GM12878 (cell line): ENCODE measurements around the gene CRYZL1. TPM values are rescaled to one million over a fixed set of nuclear protein-coding genes. Genes with fewer than 3 reads are reported as not detected.

Experiments
- ASH2L ChIP-seq: fragments of 300-600, 200-600 bp; sonication (generic); IDR thresholded peaks from 2 replicates; pipeline ENCODE4 v1.6.1; 2017; ENCODE audit warnings: low read depth, mild to moderate bottlenecking, borderline replicate concordance
- BCL11A ChIP-seq: IDR thresholded peaks from 2 replicates; pipeline ENCODE4 v1.6.1; 2011; ENCODE audit warnings: low read depth, low read length
- CBX5 ChIP-seq: sonication (generic); IDR thresholded peaks from 2 replicates; pipeline ENCODE4 v1.6.1; 2016; ENCODE audit warnings: low read depth, moderate library complexity, mild to moderate bottlenecking, inconsistent platforms
- ESRRA ChIP-seq: IDR thresholded peaks from 2 replicates; pipeline ENCODE4 v1.6.1; 2012; ENCODE audit warnings: mild to moderate bottlenecking, low read length, improper control_type of control experiment
- GATAD2B ChIP-seq: fragments of 450-650 bp; conservative IDR thresholded peaks from 2 replicates; pipeline ENCODE4 v1.6.1; 2017; ENCODE audit warnings: low read depth, mild to moderate bottlenecking, moderate library complexity
- IKZF1 ChIP-seq: fragments of 450-650 bp; conservative IDR thresholded peaks from 2 replicates; pipeline ENCODE4 v1.6.1; 2017; ENCODE audit warnings: antibody characterized with exemption, mild to moderate bottlenecking
- IKZF2 ChIP-seq, 2 experiments: fragments of 450-650 bp; IDR thresholded peaks; 2 replicates each; pipeline ENCODE4 v1.6.1; 2017; ENCODE audit warnings: mild to moderate bottlenecking in 2 of 2, moderate library complexity in 2 of 2
- IRF4 ChIP-seq: IDR thresholded peaks from 2 replicates; pipeline ENCODE4 v1.6.1; 2011; ENCODE audit warnings: low read depth, low read length
- MXI1 ChIP-seq: fragments of 150-350 bp; IDR thresholded peaks from 2 replicates; pipeline ENCODE4 v1.6.1; 2011; ENCODE audit warnings: low read depth, mild to moderate bottlenecking, inconsistent platforms, low read length, improper control_type of control experiment
- NFXL1 ChIP-seq: fragments of 450-650 bp; IDR thresholded peaks from 2 replicates; pipeline ENCODE4 v1.6.1; 2017; ENCODE audit warnings: antibody characterized with exemption, mild to moderate bottlenecking, borderline replicate concordance
- NRF1 ChIP-seq: conservative IDR thresholded peaks from 2 replicates; pipeline ENCODE4 v1.6.1; 2011; ENCODE audit warnings: mild to moderate bottlenecking, low read depth, low read length, improper control_type of control experiment
- PML ChIP-seq: IDR thresholded peaks from 2 replicates; pipeline ENCODE4 v1.6.1; 2012; ENCODE audit warnings: low read length, inconsistent platforms
- POLR2AphosphoS2 ChIP-seq: IDR thresholded peaks from 2 replicates; pipeline ENCODE4 v1.6.1; 2011; ENCODE audit warnings: low read depth, mild to moderate bottlenecking, low read length, improper control_type of control experiment, moderate library complexity
- SMAD1 ChIP-seq: fragments of 450-650 bp; IDR thresholded peaks from 2 replicates; pipeline ENCODE4 v1.6.1; 2018; ENCODE audit warnings: mild to moderate bottlenecking, low read depth; ENCODE audit not compliant: partially characterized antibody
- STAT3 ChIP-seq: IDR thresholded peaks from 2 replicates; pipeline ENCODE4 v1.6.1; 2011; ENCODE audit warnings: low read depth, low read length, improper control_type of control experiment
- TCF12 ChIP-seq: IDR thresholded peaks from 2 replicates; pipeline ENCODE4 v1.6.1; 2011; ENCODE audit warnings: low read depth, mild to moderate bottlenecking, low read length
- YY1 ChIP-seq: IDR thresholded peaks from 2 replicates; pipeline ENCODE4 v1.6.1; 2011; ENCODE audit warnings: low read depth, mild to moderate bottlenecking, low read length
- polyA plus RNA-seq, 11 experiments: library from polyadenylated mRNA; depleted of rRNA in 4 of 11; unstranded in 6 of 11; stranded (reverse) in 5 of 11; fragments of >200 nt; fragmentation: Nextera tagmentation in 4 of 11; fragmentation: Illumina TruSeq in 1 of 11; extraction: Ambion mirVana in 4 of 11; extraction: Trizol in 1 of 11; gene quantifications; 1 replicate in 1 of 11; 2 replicates in 10 of 11; pipeline versions ENCODE4 v1.2.1 to v1.2.3, GENCODE V29; 2011 to 2016; ENCODE audit warnings: inconsistent platforms in 2 of 11, missing spikeins in 2 of 11, low read depth in 1 of 11
- total RNA-seq, 4 experiments: library from RNA; depleted of rRNA in 3 of 4; stranded (reverse); fragments of >200 nt in 3 of 4; fragmentation: Illumina TruSeq in 1 of 4; extraction: Trizol in 1 of 4; gene quantifications; 2 replicates each; pipeline versions ENCODE4 v1.2.1 to v1.2.3, GENCODE V29; 2013 to 2021
- TF ChIP-seq, protein P1 (sequence below): IDR thresholded peaks from 2 replicates; pipeline ENCODE4 v1.6.1; 2012; ENCODE audit warnings: low read depth, low read length, improper control_type of control experiment
- TF ChIP-seq, protein P2 (sequence below): fragments of 450-650 bp; IDR thresholded peaks from 2 replicates; pipeline ENCODE4 v1.6.1; 2017; ENCODE audit warnings: mild to moderate bottlenecking, moderate library complexity
- TF ChIP-seq, protein P3 (sequence below): fragments of 450-650 bp; IDR thresholded peaks from 2 replicates; pipeline ENCODE4 v1.6.1; 2018; ENCODE audit warnings: mild to moderate bottlenecking, low read depth, moderate library complexity; ENCODE audit not compliant: partially characterized antibody
- TF ChIP-seq, protein P4 (sequence below): fragments of 450-650 bp; IDR thresholded peaks from 2 replicates; pipeline ENCODE4 v1.6.1; 2014; ENCODE audit warnings: mild to moderate bottlenecking

Gene CRYZL1
- total and polyA plus RNA-seq, 10 of the 15 experiments (the other 5 are each of a cell fraction or from before 2014, with no cell fraction given) = 14.3 to 72.4 (median 30.7) TPM

DNA sequence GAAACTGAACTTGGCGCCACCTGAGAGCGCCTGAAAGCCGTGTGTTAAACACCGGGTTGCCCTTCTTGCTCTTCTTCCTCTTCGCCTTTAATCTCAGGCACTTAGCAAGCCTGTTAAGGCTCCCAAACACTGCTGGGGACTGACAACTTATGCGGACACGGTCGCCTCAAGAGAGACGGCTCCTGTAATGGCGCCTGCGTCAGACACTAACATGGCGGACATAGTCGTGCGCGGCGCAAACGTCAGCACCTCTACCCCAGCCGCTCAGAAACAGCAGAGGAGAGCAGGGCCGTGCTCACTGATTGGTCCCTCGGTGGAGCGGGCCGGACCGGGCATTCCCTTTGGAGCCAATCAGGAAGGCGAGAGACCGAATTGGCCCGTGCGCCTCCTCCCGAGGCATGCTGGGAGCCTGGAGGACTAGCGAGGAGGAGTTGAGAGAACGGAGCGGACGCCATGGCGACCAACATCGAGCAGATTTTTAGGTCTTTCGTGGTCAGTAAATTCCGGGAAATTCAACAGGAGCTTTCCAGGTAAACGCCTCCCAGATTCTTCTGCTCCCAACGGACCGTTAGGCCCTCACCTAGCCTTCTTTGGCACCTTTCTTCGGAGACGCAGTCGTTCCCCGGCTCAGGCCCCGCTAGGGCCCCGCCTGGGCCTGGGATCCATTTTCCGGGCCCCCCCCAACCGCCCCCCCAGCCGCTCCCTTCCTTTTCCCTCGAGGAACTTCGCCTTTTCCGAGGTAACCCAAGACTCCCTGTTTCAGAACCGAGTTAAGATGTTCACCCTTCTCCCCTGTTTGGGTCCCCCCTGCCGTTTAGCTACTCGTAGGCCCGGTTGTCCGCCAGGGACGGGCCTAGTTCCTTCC, 98.7 kb downstream of the CRYZL1 start, which contains the start of gene SON (continued):
- TF ChIP-seq, protein P1, sequence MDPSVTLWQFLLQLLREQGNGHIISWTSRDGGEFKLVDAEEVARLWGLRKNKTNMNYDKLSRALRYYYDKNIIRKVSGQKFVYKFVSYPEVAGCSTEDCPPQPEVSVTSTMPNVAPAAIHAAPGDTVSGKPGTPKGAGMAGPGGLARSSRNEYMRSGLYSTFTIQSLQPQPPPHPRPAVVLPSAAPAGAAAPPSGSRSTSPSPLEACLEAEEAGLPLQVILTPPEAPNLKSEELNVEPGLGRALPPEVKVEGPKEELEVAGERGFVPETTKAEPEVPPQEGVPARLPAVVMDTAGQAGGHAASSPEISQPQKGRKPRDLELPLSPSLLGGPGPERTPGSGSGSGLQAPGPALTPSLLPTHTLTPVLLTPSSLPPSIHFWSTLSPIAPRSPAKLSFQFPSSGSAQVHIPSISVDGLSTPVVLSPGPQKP = no peak
- 0 out of 2 replicates have a peak, but pooled peaks have one; percentile 29 for TF ChIP-seq IRF4
- TF ChIP-seq IKZF1 = peak; percentile 62
- peak; percentile 73 for TF ChIP-seq GATAD2B
- no peak for TF ChIP-seq BCL11A
- TF ChIP-seq NFXL1 = peak; percentile 98
- TF ChIP-seq ASH2L = no peak
- TF ChIP-seq TCF12 = peak; percentile 13; the same call in 1 of the 2 replicates
- TF ChIP-seq, protein P2, sequence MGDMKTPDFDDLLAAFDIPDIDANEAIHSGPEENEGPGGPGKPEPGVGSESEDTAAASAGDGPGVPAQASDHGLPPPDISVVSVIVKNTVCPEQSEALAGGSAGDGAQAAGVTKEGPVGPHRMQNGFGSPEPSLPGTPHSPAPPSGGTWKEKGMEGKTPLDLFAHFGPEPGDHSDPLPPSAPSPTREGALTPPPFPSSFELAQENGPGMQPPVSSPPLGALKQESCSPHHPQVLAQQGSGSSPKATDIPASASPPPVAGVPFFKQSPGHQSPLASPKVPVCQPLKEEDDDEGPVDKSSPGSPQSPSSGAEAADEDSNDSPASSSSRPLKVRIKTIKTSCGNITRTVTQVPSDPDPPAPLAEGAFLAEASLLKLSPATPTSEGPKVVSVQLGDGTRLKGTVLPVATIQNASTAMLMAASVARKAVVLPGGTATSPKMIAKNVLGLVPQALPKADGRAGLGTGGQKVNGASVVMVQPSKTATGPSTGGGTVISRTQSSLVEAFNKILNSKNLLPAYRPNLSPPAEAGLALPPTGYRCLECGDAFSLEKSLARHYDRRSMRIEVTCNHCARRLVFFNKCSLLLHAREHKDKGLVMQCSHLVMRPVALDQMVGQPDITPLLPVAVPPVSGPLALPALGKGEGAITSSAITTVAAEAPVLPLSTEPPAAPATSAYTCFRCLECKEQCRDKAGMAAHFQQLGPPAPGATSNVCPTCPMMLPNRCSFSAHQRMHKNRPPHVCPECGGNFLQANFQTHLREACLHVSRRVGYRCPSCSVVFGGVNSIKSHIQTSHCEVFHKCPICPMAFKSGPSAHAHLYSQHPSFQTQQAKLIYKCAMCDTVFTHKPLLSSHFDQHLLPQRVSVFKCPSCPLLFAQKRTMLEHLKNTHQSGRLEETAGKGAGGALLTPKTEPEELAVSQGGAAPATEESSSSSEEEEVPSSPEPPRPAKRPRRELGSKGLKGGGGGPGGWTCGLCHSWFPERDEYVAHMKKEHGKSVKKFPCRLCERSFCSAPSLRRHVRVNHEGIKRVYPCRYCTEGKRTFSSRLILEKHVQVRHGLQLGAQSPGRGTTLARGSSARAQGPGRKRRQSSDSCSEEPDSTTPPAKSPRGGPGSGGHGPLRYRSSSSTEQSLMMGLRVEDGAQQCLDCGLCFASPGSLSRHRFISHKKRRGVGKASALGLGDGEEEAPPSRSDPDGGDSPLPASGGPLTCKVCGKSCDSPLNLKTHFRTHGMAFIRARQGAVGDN = peak; percentile 45; the same call in 1 of the 2 replicates
- TF ChIP-seq CBX5 = 0 out of 2 replicates have a peak, but pooled peaks have one; percentile 9
- TF ChIP-seq, protein P3, sequence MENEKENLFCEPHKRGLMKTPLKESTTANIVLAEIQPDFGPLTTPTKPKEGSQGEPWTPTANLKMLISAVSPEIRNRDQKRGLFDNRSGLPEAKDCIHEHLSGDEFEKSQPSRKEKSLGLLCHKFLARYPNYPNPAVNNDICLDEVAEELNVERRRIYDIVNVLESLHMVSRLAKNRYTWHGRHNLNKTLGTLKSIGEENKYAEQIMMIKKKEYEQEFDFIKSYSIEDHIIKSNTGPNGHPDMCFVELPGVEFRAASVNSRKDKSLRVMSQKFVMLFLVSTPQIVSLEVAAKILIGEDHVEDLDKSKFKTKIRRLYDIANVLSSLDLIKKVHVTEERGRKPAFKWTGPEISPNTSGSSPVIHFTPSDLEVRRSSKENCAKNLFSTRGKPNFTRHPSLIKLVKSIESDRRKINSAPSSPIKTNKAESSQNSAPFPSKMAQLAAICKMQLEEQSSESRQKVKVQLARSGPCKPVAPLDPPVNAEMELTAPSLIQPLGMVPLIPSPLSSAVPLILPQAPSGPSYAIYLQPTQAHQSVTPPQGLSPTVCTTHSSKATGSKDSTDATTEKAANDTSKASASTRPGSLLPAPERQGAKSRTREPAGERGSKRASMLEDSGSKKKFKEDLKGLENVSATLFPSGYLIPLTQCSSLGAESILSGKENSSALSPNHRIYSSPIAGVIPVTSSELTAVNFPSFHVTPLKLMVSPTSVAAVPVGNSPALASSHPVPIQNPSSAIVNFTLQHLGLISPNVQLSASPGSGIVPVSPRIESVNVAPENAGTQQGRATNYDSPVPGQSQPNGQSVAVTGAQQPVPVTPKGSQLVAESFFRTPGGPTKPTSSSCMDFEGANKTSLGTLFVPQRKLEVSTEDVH = no peak
- peak; percentile 36 for TF ChIP-seq NRF1
- no peak for TF ChIP-seq ESRRA
- TF ChIP-seq STAT3 = peak; percentile 17; the same call in 1 of the 2 replicates
- 0 out of 2 replicates have a peak, but pooled peaks have one; percentile 44 for TF ChIP-seq POLR2AphosphoS2
- peak; percentile 57 for TF ChIP-seq SMAD1
- TF ChIP-seq, protein P4, sequence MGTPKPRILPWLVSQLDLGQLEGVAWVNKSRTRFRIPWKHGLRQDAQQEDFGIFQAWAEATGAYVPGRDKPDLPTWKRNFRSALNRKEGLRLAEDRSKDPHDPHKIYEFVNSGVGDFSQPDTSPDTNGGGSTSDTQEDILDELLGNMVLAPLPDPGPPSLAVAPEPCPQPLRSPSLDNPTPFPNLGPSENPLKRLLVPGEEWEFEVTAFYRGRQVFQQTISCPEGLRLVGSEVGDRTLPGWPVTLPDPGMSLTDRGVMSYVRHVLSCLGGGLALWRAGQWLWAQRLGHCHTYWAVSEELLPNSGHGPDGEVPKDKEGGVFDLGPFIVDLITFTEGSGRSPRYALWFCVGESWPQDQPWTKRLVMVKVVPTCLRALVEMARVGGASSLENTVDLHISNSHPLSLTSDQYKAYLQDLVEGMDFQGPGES = peak; percentile 81
- TF ChIP-seq YY1 = peak; percentile 99
- peak; percentile 51 for TF ChIP-seq PML
- no peak; the same call in none of the 2 replicates for TF ChIP-seq MXI1
- peak in 1 of 2 experiments; percentile 33 for TF ChIP-seq IKZF2 (IDR thresholded peaks at IDR 0.05)
